Pancreas (tissue), 10 donors: ENCODE data around the gene ZBTB16. TPM values are rescaled to one million over a fixed set of nuclear protein-coding genes. Genes with fewer than 3 reads are reported as not detected.

Experiments
- ATAC-seq, 4 donors: fragments of 200-7000 bp; cut with Tn5 transposase; one replicate each; pipeline versions ENCODE4 v1.8.0 to v1.9.1; 2020; ENCODE audit warnings: mild to moderate bottlenecking in 4 of 4, moderate library complexity in 4 of 4
- DNase-seq, 6 donors: peaks; one replicate each; pipeline ENCODE4 v3.0.0-alpha.2; 2020
- FAIRE-seq: peaks from 2 replicates; lab custom pipeline; 2012; peaks lifted over from hg19 to GRCh38; lab: Jason Lieb, UNC
- H3K27ac ChIP-seq, 4 donors: fragments of 200-600 bp; sonication (generic); 1 replicate in 3 of 4; 2 replicates in 1 of 4; pipeline versions ENCODE4 v1.5.0 to v1.8.0; 2020
- H3K27me3 ChIP-seq, 4 donors: fragments of 200-600 bp; one replicate each; pipeline ENCODE4 v1.8.0; 2021
- H3K36me3 ChIP-seq, 3 donors: fragments of 200-600 bp; sonication (generic) in 1 of 3; one replicate each; pipeline versions ENCODE4 v1.5.0 to v1.8.0; 2020 to 2021
- H3K4me1 ChIP-seq, 3 donors: fragments of 200-600 bp; one replicate each; pipeline ENCODE4 v1.8.0; 2021
- H3K4me3 ChIP-seq, 4 donors: fragments of 200-600 bp; sonication (generic) in 2 of 4; one replicate each; pipeline versions ENCODE4 v1.5.0 to v1.8.0; 2020 to 2021
- H3K9me3 ChIP-seq, 4 donors: fragments of 200-600 bp; one replicate each; pipeline ENCODE4 v1.8.0; 2021
- CTCF ChIP-seq, 4 donors: fragments of 200-600 bp; sonication (generic) in 3 of 4; IDR thresholded peaks; one replicate each; pipeline versions ENCODE4 v1.5.0 to v1.8.0; 2021; ENCODE audit warnings: antibody characterized with exemption in 4 of 4
- WGBS, 2 donors: extraction: QIAGEN DNeasy Blood & Tissue Kit; methylation state at CpG; one replicate each; pipeline ENCODE4 v1.1.7; 2013; 5-methylcytosine and 5-hydroxymethylcytosine counted together
- intact Hi-C, 3 donors: fragments of 100-400 bp; cut with DNase I; formaldehyde crosslinking; loops; one replicate each; pipeline versions ENCODE4 v1.11.1 to v1.14.2; 2022
- polyA plus RNA-seq, 2 donors: library from polyadenylated mRNA; stranded (reverse); fragments of 200-250 nt; gene quantifications; one replicate each; pipeline ENCODE4 v1.2.3, GENCODE V29; 2013
- total RNA-seq, 6 donors: library from RNA; stranded (reverse); fragmentation: NEBNext Ultra II Directional in 4 of 6; extraction: Animal tissue kit (Norgen Biotek cat#: 25700) in 4 of 6; gene quantifications; one replicate each; pipeline versions ENCODE4 v1.2.1 to v1.2.4, GENCODE V29; 2021 to 2023
- donor health status: healthy with polysubstance abuse.
- donor health status: DM: no; HTN: no; CAD: no; lungs with moderate emphysema.
- donor health status: DM: no; HTN: no; CAD: no.
- donor health status: control.
- donor health status: control.
- donor health status: Bipolar disorder and iron deficiency.
- donor health status: DM: yes; HTN: yes; CAD: no.
- donor health status: DM: no; HTN: no; CAD: no.
- donor health status: DM: no; HTN: no; CAD: no.
- donor health status: DM: yes; HTN: yes; CAD: no.

ZBTB16 gene
- total and polyA plus RNA-seq, 8 donors = 8.1 to 76.4 (median 42.3) TPM

DNA sequence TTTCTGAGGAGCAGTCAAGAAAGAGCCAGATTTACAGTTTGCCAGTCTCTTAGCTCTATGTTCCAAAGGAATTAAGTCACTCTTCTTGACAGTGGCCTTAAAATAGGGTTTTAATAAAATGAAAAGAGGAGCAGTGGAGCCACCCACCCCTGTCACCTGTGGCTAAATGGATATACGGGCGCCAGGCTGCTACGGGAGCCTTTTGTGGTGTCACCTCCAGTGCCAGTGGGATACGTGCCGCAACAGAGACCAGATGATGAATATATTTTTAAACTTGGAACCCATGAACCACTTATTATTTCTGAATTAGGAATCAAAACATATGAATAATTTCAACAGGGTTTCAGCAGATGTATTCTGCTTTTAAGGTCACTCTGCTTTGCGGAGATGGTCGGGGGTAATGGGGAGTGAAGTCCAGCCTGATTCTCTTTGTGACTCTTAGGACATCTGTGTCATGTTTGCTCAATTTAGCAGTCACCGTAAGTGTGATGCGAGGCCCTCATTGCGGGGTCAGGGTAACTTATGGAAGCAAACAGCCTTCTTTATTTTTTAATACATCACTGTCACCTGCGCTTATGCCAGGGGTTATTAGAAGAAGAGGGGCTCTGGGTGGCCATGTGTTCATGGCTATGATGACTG lies 64.3 kb downstream of the ZBTB16 start:
- WGBS, 2 donors = 93 to 95% methylated on average over 11 of the region's 11 CpGs
- FAIRE-seq = no peak
- intact Hi-C loops = no loop called here
- ATAC-seq = no peak
- H3K4me3 ChIP-seq = no peak overlapping the region
- peaks cover 12% of the 10 kb centered on the region in 3 donors for H3K4me1 ChIP-seq
- H3K36me3 ChIP-seq = peaks cover 0 to 9% (median 4%) of the 10 kb centered on the region in 3 donors
- no peak for DNase-seq
- no peak for TF ChIP-seq CTCF (IDR thresholded peaks at IDR 0.05)
- H3K9me3 ChIP-seq = no peaks in the 10 kb centered on the region
- H3K27me3 ChIP-seq = no peaks in the 10 kb centered on the region
- H3K27ac ChIP-seq = no peak overlapping the region

DNA sequence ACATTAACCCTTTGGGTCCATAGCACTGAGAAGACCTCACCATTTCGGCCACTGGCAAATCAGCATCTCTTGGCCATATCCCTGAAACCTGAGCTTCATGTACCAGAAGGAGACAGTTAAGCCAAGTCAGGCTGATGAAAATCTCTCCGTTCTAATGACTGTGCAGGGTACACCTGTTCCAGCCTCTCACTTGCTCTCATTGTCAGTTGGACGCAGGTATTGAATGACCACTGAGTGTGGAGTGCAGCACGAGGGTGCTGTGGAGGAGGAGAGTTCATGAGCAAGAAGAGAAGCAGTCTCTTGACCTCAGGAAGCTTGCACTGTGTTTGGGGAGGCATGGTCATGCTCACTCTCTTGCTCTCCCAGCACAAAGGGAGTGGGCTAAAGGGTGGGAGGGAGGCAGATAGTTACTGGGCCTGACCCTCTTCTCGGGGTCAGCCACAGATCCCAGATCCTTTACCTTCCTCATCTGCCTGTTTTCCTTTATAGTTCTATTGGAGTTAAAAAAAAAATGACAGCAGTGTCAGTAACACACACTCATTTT lies 65.2 kb downstream of the ZBTB16 start:
- H3K27ac ChIP-seq = no peak overlapping the region
- no peaks in the 10 kb centered on the region for H3K9me3 ChIP-seq
- H3K4me3 ChIP-seq = no peak overlapping the region
- no peak for ATAC-seq
- intact Hi-C loops = no loop called here
- H3K27me3 ChIP-seq = no peaks in the 10 kb centered on the region
- TF ChIP-seq CTCF (IDR thresholded peaks at IDR 0.05) = no peak
- 94 to 97% methylated on average over 5 of the region's 5 CpGs for WGBS, 2 donors
- FAIRE-seq = no peak
- DNase-seq = no peak
- peaks cover 0 to 9% (median 4%) of the 10 kb centered on the region in 3 donors for H3K36me3 ChIP-seq
- H3K4me1 ChIP-seq = peaks cover 12 to 20% (median 18%) of the 10 kb centered on the region in 3 donors

DNA sequence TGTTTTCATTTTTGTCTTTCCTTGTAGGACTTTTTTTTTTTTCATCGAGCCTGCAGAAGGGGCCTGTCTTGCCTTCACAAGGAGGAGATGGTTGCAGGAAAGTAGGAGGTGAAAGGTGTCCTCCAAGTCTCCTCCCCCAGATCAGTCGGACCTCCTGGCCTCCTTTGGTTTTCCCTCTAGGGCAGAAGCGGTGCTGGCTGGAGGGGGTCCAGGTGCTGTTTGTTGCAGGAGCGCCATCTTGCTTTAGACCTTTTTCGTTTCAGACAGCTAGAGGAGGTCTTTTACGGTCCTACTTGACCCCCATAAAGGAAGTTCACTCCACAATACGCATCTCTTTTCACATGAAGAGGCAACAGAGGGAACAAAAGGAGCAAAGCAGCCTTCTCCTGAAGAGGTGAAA lies 66.0 kb downstream of the ZBTB16 start:
- Histone ChIP-seq H3K4me3 (no peak overlapping the region), H3K36me3 (peaks cover 0 to 9% (median 4%) of the 10 kb centered on the region in 3 donors), H3K4me1 (peaks cover 15 to 26% (median 24%) of the 10 kb centered on the region in 3 donors), H3K9me3 (no peaks in the 10 kb centered on the region), H3K27me3 (no peaks in the 10 kb centered on the region), H3K27ac (no peak overlapping the region)
- intact Hi-C loops = no loop called here
- ATAC-seq = no peak
- no peak for DNase-seq
- WGBS, 2 donors = 88 to 91% methylated on average over 7 of the region's 7 CpGs
- TF ChIP-seq CTCF (IDR thresholded peaks at IDR 0.05) = no peak
- FAIRE-seq = no peak

GRCh38 chr11:114125959-114126358 lies 66.4 kb downstream of the ZBTB16 start:
- H3K27ac ChIP-seq = no peak overlapping the region
- no peak for ATAC-seq

More at GRCh38 chr11:114125959-114126358, 66.4 kb downstream of the ZBTB16 start:
- H3K36me3 ChIP-seq = peaks cover 0 to 9% (median 4%) of the 10 kb centered on the region in 3 donors
- no peaks in the 10 kb centered on the region for H3K9me3 ChIP-seq
- TF ChIP-seq CTCF (IDR thresholded peaks at IDR 0.05) = no peak
- FAIRE-seq (no peak), DNase-seq (no peak)
- intact Hi-C loops = no loop called here
- no peaks in the 10 kb centered on the region for H3K27me3 ChIP-seq
- WGBS, 2 donors = 89 to 93% methylated on average over 2 of the region's 2 CpGs
- no peak overlapping the region for H3K4me3 ChIP-seq
- peaks cover 18 to 29% (median 24%) of the 10 kb centered on the region in 3 donors for H3K4me1 ChIP-seq
